Activated naive CD4-positive, alpha-beta T cell treated with anti-CD3 and anti-CD28 coated beads, Interleukin-2, amount 10 ng/mL, durations not matched to agents 5 hours and 36 hours (primary cell): ENCODE measurements around the gene NUDT5. TPM values are rescaled to one million over a fixed set of nuclear protein-coding genes. Genes with fewer than 3 reads are reported as not detected.

ENCODE experiments used
- microRNA-seq: library from miRNA; unstranded; fragments of <30 nt; microRNA quantifications from one replicate; pipeline ENCODE4 v1.2.0, GENCODE V29; 2022; ENCODE audit warnings: borderline microRNAs expressed, borderline replicate concordance
- total RNA-seq, 2 experiments: library from RNA; stranded (reverse); gene quantifications; one replicate each; pipeline ENCODE4 v1.2.3, GENCODE V29; 2021

The NUDT5 gene
- total RNA-seq = 10 to 100 TPM; 64.7 to 67.8 TPM

GRCh38 chr10:12195603-12196506 is at the start of gene NUDT5, which contains the start of gene CDC123:
Gene NUDT5 (minus strand): TSS chr10:12195891. CDS start chr10:12186291, 9,600 bp downstream.
Gene CDC123 (plus strand): TSS chr10:12196188. CDS start chr10:12196246, 58 bp downstream.

GRCh38 chr10:12129222-12130111 is 66.2 kb downstream of the NUDT5 start, which contains the start of gene SEC61A2:
Gene SEC61A2 (plus strand): TSS chr10:12129677. CDS start chr10:12129788, 111 bp downstream.

Small RNA genes within 50 kb of the gene (microRNA-seq; reads per million reads assigned to microRNA genes)
- gene MIR548AK = not detected

Other genes starting within 250 kb of the NUDT5 start
- gene UPF2, start 153.1 kb downstream of the NUDT5 start, total RNA-seq = 10 to 100 TPM; 26.7 to 28.3 TPM
- gene DHTKD1, start 126.9 kb downstream of the NUDT5 start, total RNA-seq = 10 to 100 TPM; 16.8 to 17.8 TPM
- gene SEC61A2, start 66.2 kb downstream of the NUDT5 start, total RNA-seq = 10 to 100 TPM; 10.0 to 11.6 TPM
- gene CDC123, start 297 bp upstream of the NUDT5 start, total RNA-seq = 10 to 100 TPM; 68.4 to 71.9 TPM
- gene CAMK1D, start 153.7 kb upstream of the NUDT5 start, total RNA-seq = 10 to 100 TPM; 11.7 to 12.5 TPM